Epidermal melanocyte (primary cell): ENCODE results near the gene DSN1.
"Not testable (repeated sequence)": the region's sequence is repeated elsewhere in the genome, so short reads cannot be mapped to it uniquely, and the experiment has no call there.

Experiments used
- DNase-seq: peaks from one replicate; pipeline ENCODE4 v3.0.0; 2011; ENCODE audit warnings: low spot score; ENCODE audit not compliant: insufficient read length

DSN1 gene, protein sequence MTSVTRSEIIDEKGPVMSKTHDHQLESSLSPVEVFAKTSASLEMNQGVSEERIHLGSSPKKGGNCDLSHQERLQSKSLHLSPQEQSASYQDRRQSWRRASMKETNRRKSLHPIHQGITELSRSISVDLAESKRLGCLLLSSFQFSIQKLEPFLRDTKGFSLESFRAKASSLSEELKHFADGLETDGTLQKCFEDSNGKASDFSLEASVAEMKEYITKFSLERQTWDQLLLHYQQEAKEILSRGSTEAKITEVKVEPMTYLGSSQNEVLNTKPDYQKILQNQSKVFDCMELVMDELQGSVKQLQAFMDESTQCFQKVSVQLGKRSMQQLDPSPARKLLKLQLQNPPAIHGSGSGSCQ

DNA sequence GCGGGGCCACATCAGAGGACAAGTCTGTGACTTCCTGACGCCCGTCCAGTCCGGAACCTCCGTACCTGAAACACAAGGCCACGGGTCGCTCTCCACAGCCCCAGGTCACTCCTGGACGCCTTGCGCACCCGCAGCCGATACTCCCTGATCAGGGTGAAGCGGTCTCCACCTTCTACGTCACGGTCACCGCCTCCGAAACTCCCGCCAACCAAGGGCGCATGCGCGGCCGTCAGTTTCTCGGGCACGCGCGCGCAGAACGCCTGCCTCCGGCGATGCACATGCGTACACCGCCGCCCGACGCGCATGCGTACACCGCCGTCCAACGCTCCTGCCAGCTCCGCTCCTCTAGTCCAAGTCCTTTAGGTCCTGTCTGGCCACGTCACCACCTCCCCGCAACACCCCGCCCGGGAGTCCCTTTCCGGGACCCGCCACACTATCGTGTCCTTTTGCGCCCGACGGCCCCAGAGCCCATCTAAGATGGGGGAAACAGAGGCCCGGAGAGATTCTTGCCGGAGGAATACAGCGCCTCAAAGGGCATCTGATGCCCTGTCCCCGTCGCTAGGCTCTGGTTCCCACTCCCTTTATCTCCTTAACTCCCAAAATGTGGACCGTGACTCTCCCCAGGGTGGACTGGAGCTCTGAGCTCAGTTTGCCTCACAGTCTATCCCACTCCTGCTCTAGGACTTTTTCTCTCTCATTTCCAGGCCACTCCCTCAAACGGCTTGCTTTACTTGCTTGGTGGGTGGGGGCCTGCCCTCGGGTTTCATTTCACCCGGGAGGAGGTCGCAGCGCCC lies at the start of gene DSN1:
DSN1 (minus strand) TSS at position 167 of the 794 bp plus-strand sequence. CDS start 2,305 bp downstream, outside the sequence.
- DNase-seq = peak; percentile 88

DNA sequence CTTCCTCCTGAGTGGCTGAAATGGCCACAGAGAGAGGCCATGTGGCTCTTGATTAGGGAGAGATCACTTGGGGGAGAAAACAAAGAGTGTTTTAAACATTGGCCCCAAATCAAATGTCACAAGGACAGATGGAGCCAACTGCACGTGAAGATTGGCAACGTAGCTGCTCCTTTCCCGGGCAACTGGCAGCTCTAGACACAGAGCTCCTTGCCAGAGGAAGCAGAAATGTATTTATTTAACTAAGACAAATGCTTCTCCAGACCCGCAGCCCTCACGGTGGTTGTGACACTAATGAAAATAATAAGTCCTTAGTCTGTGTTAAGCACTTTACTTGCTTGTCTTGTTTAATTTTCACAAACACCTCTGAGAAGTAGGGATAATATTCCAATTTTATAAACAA lies 49.6 kb upstream of the DSN1 start:
- no peak for DNase-seq

DNA sequence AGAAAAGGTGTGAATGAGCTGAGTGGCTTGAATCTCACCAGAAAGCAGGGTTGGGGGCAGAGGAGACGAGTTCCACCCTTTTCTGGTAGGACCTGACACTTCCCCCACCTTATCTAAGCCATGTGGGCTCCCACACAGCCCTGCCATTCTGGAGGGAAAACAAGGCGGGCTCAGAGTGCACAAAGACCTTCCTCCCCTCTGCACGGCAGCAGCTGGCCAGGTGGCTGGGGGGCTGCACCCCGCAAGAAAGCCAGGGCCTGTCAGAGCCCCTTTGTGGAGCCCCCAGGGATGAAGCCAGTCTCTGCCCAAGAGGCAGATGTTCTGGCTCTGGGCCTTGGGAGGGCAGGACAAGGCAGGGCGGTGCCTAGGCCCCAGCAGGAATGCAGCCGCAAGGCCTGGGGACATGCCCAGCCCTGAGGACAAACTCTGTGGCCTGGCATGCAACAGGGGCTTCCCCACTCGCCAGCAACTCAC lies 48.4 kb upstream of the DSN1 start:
- DNase-seq = peak; percentile 62

DNA sequence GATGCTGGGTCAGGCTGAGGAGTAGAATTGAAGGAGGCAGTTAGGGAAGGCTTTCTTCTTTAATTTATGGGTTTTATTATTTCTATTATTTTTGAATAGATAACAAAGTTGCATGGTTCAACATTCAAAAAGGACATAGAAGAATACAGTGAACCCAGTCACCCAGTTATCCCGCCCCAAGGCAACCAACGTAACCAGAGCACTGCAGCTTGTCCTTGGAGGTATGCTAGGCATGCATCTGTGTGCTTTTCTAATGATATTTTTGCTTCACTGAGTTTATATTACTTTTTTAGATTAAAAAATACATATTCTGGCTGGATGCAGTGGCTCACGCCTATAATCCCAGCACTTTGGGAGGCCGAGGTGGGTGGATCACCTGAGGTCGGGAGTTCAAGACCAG lies 47.4 kb upstream of the DSN1 start:
- DNase-seq = no peak

DNA sequence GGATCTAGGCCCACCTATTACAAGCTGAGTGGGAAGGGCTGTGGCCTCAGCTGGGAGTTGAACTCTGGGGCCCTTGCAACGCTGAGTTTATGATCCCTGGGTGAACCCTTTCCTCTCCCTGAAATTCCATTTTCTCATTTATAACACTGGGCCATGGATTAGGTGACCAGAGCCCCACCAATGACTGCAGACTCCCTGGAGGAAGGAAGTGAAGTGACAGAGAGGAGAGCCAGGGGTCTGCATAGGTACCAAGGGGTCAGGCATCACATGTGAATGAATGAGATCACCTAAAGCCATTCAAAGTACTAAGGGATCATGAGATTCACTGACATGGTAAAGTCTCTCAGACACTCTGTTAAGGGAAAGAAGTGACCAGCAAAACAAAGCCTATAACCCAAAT lies 46.5 kb upstream of the DSN1 start:
- no peak for DNase-seq

DNA sequence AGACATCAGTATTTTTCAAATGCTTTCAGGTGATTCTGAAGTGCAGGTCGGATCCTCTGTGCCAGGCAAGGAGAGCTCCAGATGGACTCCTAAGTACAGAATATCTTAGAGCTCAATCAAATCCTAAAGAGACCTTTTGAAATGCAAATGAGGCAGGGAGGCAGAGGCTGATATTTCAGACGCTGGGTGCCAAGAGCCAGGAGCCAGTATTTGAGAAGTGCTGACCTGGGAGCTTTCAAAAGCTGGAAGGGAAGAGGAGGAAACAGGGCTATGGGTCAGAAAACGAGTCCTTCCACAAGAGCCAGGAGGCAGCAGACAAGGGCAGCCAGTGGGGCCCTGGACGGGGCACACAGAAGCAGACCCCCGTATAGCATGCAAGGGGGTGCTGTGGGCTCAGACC lies 46.1 kb upstream of the DSN1 start:
- no peak for DNase-seq

DNA sequence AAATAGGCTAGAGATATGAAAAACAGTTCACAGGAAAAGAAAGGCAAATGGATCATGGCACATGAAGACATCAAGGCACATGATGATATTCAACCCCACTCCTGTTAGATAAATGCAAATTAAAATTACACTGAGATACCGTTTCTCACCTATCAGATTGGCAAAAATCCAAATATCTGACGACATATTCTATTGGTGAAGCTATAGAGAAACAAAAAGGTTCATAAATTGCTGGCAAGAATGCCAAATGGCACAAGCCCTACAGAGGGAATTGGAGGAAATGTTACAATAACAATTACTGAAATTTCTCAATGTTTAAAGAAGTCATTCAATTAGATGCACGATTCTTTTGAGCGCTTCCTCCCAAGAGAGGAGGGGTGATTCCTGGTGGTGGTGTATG lies 45.3 kb upstream of the DSN1 start:
- DNase-seq = no peak

DNA sequence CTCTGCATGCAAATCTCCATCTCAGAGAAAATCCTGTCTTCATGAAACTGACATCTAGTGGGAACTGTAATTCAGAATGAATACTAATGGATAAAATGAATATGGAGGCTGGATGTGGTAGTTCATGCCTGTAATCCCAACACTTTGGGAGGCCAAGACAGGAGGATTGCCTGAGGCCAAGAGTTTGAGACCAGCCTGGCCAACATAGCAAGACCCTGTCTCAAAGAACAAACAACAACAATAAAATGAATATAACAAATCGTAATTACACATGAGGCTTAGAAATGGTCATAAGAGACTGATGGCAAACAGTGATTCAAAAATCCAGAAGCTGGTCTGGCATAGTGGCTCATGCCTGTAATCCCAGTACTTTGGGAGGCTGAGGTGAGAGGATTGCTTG lies 44.6 kb upstream of the DSN1 start:
- no peak for DNase-seq

DNA sequence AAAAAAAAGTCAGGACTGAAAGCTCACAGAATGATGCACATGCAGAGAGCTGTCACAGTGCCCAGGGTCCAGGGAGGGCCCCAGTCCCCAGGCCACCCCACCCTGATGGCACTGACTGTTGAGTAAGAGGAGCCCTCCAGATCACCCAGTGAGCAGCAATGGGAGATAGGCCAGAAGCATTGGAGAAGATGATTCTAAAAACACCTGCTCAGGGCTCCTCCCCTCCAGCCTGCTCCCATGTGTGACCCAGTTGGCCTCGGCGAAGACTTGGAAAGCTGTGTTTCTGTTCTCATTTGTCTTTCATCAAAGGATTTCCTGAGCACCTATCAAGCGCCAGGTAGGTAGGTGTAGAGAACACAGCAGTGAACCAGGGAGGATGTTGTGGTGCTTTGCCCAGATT lies 43.9 kb upstream of the DSN1 start:
- no peak for DNase-seq

DNA sequence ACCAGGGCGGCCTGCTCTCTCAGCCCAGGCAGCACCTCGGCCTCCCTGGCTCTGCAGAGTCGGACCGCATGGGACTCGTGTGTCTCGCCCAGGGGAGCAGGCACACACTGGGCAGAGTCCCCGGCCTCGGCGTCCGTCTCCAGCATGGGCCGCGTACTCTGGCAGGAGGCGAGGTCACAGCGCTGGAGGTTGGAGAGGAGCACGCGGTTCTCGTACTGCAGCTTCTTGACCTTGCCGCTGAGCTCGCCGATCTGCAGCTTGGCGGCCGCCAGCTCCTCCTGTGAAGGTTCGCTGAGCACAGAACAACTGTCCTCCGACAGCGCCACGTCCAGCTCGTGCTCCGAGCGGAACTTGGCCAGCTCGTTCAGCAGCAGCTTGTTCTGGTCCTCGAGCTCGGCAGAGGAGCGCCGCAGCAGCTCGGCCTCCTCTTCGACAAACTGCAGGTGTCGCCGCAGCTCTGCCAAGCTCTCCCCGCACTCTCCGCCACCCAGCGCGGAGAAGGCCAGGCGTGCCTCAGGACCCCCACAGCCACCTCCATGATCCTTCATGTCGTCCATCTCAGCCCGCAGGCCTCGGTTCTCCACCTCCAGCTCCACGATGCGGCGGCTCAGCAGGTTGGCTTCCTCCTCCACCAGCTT lies 42.0 kb upstream of the DSN1 start:
- no peak for DNase-seq

DNA sequence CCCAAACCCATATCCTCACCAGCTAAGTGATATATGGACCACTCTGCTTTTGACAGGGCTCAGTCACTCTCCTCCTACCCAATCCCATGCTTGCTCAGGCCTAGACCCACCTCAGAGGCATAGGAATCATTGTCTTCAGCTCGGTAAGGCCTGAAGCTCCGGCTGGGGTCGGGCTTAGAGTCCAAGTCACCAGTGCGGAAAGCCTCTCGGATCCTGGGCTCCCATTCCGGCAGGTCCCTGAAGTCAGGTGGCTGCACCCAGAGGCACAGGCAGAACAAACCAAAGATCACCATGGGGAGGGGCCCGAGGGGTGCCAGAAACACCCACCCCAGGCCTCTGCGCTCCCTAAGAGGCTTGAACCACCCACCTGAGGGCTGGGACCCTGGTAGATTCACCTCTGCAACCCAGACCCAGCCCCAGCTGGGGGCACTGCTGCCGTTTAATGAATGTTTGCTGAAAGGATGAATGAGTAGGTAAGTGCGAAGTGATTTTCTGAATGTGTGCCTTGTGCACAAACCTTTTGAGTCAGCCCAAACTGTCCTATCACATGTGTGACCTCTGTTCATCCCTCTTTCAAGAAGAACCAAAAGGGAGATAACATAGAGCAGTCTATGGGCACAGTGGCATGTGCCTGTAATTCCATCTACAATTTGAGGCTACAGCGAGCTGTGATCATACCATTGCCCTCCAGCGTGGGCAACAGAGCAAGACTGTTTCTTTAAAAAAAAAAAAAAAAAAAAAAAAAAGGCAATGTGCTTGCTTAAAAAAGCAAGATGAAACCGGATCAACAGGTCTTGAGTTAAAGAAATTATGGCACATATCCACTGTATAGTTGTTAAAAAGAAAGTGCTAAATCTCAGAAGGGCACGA lies 39.3 kb upstream of the DSN1 start:
- DNase-seq = no peak

DNA sequence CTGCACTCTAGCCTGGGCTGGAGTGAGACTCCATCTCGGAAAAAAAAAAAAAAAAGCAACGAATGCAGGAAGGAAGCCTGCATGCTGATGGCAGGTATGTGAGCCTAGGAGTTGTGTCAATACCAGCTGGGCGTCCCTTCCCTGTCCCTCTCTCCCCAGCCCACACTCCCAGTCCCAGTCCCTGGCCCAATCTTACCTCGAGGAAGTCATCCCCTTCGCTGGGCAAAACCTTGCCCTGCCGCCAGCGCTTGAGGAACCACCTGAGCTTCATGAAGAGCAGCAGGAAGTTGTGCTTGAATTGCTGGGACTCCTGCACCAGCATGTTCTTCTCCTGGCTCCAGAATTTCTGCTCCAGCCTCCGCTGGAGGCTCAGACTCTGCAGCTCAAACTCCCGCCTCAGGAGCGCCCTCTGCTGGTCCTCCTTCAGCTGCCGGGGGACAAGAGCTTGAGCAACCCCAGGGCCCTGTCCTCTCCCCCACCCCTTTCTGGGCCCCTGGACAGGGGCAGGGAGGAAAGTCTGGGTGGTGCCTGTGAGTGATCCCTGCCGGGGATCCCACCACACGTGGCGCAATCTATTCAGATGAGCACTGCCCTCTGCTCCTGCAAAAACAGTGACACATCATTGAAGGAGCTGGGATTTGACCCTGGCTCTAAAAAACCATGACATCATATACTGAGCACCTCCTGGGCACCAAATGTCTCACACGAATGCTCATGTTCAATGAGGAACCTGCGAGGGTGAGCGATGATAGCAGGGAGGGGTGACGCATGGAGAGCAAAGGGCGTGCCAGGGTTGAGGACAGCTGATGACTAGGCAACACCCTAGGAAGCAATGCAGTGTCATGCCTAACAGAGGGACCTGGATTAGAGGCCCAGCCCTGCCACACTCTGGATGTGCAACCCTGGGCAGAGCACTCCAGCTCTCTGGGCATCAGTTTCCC lies 35.0 kb upstream of the DSN1 start:
- peak; percentile 50 for DNase-seq

DNA sequence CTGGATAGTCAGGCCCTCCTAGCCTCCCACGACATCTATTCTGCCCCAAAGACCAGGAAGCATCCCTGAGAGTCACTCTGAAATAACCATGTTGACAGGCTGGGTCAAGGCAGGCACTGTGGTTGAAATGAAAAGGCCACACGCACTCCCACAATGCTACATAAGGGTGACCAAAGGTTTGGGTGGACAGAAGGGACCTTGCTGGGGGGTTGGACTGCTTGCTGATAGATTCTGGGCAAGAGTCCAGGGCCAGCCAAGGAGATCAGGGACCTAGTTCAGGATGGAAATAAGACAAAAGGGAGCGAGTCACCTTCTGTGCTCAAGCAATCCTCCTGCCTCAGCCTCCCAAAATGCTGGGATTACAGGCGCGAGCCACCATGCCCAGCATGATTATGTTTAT lies 32.5 kb upstream of the DSN1 start:
- DNase-seq = no peak

DNA sequence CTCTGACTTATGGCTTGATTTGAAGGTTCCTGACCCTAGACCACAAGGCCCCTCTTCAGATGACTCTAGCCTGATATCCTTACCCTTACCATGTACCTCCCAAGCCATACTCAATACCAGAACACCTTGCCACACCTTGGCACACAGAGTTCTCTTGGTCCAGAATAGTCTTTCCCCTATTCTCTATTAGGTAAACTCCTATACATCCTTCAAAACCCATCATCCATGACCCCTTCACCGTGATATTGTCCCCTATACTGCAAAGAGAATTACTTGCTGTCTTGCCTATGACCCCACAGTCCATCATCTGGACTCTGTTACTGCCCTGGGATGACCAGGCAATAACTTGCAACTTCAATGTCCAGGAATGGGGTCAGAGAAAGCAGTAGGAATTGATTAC lies 31.8 kb upstream of the DSN1 start:
- DNase-seq = no peak

DNA sequence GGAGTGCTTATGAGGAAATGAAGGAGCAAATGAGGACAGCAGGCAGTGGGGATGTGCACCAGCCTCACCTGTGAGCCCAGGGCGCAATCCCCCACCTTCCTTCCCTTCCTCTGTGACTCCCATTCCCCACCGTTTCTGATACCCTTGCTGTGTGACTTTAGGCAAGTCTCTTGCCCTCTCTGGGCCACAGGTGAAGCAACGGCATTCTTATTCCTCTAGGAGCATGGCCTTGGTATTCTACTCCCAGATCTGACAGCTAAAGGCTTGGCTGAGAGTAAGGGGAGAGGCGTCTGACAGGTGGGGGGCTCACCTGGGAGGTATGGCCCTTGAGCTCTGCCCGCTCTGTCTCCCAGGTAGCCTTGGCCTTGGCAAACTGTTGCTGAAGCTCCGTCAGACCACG lies 30.9 kb upstream of the DSN1 start:
- no peak for DNase-seq

DNA sequence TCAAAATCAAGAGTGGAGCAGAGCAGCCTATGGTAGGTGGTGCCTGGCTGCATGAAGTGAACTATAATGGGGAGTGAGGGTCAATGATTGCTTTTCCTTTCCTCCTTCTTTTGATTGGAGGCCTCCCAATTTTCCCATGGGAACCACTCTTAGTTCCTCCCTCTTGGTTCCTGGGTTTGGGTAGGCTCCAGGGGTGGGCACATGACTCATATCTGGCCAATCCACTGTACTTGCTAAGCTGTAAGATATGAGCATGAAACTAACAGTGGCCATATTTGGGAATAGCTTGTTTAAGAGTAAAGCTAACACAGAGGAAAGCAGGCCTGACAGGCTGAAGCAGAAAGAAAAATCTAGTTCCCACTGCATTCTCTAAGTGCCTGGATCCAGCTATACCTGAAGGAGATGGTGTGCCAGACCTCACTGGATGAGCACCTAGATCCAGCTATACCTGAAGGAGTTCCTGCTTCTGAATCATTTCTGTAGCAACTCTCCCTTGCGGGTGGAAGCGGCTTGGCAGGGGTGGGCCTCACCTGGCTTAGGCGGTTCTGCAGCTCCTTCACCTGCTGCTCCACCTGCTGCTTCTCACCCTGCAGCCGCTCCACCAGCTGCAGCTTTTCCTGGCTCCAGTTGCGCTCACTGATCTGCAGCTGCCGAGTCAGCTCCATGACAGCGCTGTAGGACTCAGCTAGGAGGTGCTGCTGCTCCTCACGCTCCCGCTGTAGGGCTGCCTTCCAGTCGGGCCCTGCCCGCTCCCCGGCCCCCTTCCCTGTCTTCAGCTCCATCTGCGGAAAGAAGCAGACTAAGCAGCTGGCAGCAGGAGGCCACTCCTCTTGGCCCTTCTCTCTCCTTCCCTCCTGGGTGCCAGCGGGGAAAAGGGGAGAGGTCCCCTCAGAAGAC lies 29.0 kb upstream of the DSN1 start:
- no peak for DNase-seq

DNA sequence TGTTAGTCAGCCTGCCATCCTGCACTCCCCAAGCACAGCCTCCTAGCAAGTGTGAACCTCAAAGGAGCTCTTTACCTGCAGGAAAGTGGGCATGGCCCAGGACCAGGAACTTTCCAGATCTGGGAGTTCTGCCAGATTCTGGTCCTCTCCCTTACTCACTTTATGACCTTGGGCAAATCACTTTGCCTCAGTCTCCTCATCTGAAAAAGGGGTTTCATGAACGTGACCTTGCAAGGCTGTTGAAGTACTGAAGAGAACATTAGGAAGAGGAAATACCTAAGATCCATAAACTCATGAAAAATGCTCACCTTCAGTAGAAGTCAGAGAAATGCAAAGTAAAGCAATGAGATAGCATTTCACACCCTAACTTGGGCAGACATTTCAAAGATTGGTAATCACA lies 26.8 kb upstream of the DSN1 start:
- DNase-seq = no peak

DNA sequence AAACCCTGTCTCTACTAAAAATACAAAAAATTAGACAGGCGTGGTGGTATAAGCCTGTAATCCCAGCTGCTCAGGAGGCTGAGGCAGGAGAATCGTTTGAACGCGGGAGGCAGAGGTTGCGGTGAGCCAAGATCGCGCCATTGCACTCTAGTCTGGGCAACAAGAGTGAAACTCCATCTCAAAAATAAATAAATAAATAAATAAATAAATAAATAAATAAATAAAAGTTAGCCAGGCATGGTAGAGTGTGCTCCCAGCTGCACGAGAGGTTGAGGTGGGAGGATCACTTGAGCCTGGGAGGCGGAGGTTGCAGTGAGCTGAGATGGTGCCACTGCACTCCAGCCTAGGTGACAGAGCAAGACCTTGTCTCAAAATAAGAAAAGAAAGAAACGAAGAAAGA lies 25.8 kb upstream of the DSN1 start:
- not testable (repeated sequence) for DNase-seq

DNA sequence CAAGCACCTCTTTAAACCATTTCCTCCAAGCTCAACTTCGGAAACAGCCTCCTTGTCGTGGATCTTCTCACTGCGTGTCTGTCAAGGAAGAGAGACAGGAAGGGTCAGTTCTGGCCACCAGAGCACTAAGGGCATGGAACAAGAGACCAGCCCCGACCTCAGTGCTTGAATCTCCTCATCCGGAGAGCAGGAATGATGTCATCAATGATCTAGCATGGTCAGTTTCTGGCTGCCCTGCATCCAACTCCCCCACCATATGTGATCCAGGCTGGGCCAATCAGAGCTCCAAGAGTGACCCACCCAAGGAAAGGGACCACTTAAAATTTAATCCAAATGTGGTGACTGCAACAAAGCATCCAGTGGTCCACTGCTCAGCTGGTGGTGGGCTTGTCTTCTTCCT lies 23.3 kb upstream of the DSN1 start:
- no peak for DNase-seq
